C4-2B (cell line): ENCODE results near the gene MAD2L1BP.

Experiments used
- CTCF ChIP-seq: fragments of 450-650 bp; conservative IDR thresholded peaks from 2 replicates; pipeline ENCODE4 v1.5.1; 2017; ENCODE audit warnings: mild to moderate bottlenecking
- ZFX ChIP-seq: fragments of 450-650 bp; IDR thresholded peaks from 2 replicates; pipeline ENCODE4 v1.6.1; 2017

DNA sequence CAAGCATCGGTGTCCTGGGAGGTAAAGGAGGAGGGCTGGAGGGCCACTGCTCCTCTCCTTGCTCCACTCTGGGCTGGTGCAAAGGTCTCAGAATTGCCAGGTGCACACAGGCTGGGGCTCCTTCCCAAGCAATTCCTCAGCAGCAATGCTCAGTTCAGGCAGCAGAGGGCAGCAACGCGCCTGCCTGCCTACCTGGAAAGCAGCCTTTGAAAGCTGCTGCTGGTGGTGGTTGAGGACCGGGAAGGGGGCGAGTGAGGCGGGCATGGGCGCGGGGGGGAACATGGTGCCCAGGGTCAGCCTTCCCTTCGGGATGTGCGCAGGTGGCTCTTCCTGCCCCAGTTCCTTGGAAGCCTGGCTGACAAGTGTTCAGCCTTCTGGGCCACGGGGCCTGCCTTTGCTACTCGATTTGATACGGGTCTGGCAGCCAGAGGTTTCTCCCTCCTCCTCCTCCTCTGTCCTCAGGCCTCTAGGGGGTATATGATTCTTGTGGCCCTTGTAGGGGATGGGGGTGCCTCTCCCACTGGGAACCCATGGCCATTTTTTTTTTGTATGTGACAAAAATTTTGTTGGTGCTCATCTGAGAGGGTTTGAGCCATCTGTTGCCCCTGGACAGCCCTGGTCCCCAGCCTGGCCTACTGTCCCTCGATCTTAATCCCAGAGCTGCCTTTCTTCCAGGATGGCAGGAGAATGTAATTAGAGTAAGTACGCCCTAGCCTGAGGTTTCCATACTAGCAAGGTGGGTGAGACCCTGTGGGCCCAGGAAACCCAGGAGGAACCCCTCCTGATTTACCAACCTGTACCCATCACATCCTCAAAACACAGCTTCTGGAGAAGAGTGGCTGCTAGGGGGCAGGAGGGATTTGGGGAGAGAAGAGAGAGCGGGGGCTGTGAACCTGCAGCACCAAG is 31.9 kb downstream of the MAD2L1BP start:
- TF ChIP-seq CTCF: peak; percentile 96
- TF ChIP-seq ZFX: no peak
